ENCODE measurements around the gene SPIN2B. TPM values are rescaled to one million over a fixed set of nuclear protein-coding genes. Genes with fewer than 3 reads are reported as not detected.

The SPIN2B gene
- total RNA-seq, 1 experiment from 2014 or later = 14.0 TPM

DNA sequence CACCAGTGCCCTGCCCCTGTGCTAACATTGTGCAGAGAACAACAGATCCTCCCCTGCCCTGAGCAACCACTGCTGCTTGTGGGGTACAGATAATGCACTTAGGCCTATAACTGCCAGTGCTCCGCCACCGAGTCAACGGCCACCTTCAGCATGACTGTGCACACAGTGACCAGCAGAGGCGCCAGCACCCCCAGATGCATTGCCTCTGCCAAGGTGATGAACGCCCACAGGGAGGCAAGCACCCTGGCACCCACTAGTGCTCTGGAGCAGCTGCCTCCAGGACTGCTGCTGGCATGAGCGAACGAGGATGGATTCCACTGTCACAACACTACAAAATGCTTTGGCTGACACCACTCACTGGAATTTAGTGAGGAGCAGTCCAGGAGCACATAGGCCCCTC, 38.2 kb downstream of the SPIN2B start:
- Mint-ChIP-seq H3K4me3 (ENCODE audit: low read depth, unreplicated experiment) (no peak overlapping the region), H3K27me3 (ENCODE audit: unreplicated experiment) (no peaks in the 10 kb centered on the region), H3K36me3 (ENCODE audit: insufficient read depth, unreplicated experiment) (no peaks in the 10 kb centered on the region), H3K27ac (ENCODE audit: unreplicated experiment) (no peak overlapping the region), H3K4me1 (ENCODE audit: low read depth, unreplicated experiment) (no peaks in the 10 kb centered on the region), H3K9me3 (ENCODE audit: low read depth, unreplicated experiment) (peaks cover 10% of the 10 kb centered on the region)
- TF ChIP-seq, protein P1, sequence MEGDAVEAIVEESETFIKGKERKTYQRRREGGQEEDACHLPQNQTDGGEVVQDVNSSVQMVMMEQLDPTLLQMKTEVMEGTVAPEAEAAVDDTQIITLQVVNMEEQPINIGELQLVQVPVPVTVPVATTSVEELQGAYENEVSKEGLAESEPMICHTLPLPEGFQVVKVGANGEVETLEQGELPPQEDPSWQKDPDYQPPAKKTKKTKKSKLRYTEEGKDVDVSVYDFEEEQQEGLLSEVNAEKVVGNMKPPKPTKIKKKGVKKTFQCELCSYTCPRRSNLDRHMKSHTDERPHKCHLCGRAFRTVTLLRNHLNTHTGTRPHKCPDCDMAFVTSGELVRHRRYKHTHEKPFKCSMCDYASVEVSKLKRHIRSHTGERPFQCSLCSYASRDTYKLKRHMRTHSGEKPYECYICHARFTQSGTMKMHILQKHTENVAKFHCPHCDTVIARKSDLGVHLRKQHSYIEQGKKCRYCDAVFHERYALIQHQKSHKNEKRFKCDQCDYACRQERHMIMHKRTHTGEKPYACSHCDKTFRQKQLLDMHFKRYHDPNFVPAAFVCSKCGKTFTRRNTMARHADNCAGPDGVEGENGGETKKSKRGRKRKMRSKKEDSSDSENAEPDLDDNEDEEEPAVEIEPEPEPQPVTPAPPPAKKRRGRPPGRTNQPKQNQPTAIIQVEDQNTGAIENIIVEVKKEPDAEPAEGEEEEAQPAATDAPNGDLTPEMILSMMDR (IDR thresholded peaks at IDR 0.05; ENCODE audit: unreplicated experiment) = no peak
- BruUV-seq (replicated peaks) = no TSS peak
- CTCF ChIA-PET = no interaction called here
- intact Hi-C loops (cut with micrococcal nuclease; ENCODE audit: unreplicated experiment) = no loop called here
- no peak for DNase-seq

DNA sequence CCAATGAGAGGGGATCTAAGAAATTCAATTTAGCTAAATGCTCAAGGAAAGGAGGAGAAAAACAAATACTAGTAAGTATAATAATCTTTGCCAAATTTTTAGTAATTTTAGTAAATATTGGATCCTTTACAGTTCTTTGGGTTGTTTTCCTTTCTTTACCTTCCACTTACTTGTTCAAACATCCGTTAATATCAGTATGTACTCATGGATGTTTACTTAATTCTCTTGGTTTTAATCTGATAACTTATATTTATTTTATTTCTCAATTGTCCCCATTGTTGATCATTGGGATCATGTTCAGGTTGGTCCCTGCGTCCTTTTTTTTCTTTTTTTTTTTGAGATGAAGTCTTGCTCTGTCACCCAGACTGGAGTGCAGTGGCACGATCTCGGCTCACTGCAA, 46.9 kb downstream of the SPIN2B start:
- no TSS peak for BruUV-seq (replicated peaks)
- Mint-ChIP-seq H3K4me1 (ENCODE audit: low read depth, unreplicated experiment) (no peaks in the 10 kb centered on the region), H3K27me3 (ENCODE audit: unreplicated experiment) (no peaks in the 10 kb centered on the region), H3K36me3 (ENCODE audit: insufficient read depth, unreplicated experiment) (no peaks in the 10 kb centered on the region), H3K27ac (ENCODE audit: unreplicated experiment) (no peak overlapping the region), H3K9me3 (ENCODE audit: low read depth, unreplicated experiment) (peaks cover 6% of the 10 kb centered on the region), H3K4me3 (ENCODE audit: low read depth, unreplicated experiment) (no peak overlapping the region)
- TF ChIP-seq, protein P1 (IDR thresholded peaks at IDR 0.05; ENCODE audit: unreplicated experiment) = no peak
- no peak for DNase-seq
- intact Hi-C loops (cut with micrococcal nuclease; ENCODE audit: unreplicated experiment) = no loop called here
- CTCF ChIA-PET = no interaction called here

DNA sequence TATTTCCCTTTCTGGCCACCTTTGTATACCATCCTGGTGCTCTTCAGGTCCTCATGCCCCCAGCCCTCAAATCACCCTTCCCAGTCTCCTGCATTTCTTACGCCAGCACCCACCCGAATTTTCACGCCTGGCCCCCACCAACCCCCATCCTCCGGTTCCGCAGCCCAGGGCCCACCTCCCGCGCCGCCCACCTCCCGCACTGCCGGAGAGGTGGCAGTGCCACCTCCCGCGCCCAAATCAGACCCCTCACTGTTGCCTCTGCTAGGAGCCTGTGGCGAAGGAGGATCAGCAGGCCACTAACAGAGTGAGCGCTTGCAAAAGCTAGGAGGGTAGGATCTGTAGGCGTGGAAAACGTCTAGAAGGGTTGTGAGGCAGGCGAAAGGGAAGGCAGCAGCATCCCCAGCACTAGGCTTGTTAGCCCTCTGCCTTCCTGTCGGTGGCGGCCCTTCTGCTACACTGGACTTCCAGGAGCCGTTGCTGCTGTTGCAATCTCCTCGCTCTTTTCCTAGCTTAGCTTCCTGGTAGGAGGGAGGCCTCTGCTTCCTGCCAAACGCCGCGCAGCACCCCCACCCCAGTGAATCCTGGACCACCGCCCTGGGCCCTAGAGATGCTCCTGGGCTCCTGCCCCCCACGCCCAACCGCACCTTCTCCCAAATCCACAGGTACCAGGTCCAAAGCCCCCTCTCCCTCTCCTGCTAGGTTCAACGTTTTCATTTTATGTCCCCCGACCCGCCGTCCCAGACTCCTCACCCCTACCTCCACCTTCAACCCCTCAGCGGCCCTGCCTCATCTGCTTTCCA, 51.0 kb downstream of the SPIN2B start:
- TF ChIP-seq, protein P1 (IDR thresholded peaks at IDR 0.05; ENCODE audit: unreplicated experiment) = no peak
- no peaks in the 10 kb centered on the region for H3K36me3 Mint-ChIP-seq (ENCODE audit: insufficient read depth, unreplicated experiment)
- intact Hi-C loops (cut with micrococcal nuclease; ENCODE audit: unreplicated experiment) = no loop called here
- no peak overlapping the region for H3K27ac Mint-ChIP-seq (ENCODE audit: unreplicated experiment)
- DNase-seq = no peak
- CTCF ChIA-PET = no interaction called here
- no peak overlapping the region for H3K4me3 Mint-ChIP-seq (ENCODE audit: low read depth, unreplicated experiment)
- BruUV-seq (replicated peaks) = no TSS peak
- peaks cover 2% of the 10 kb centered on the region for H3K9me3 Mint-ChIP-seq (ENCODE audit: low read depth, unreplicated experiment)
- no peaks in the 10 kb centered on the region for H3K27me3 Mint-ChIP-seq (ENCODE audit: unreplicated experiment)
- H3K4me1 Mint-ChIP-seq (ENCODE audit: low read depth, unreplicated experiment) = no peaks in the 10 kb centered on the region

Other genes with a start within 250 kb of the SPIN2B start
- gene SPIN3, start 126.0 kb downstream of the SPIN2B start, total RNA-seq (2022) = 19.4 and 26.2 TPM in 2 replicates
- 1.6 and 1.7 TPM in 2 replicates for gene SPIN2A, start 15.8 kb upstream of the SPIN2B start, total RNA-seq (2022)
- gene FAAH2, start 165.2 kb upstream of the SPIN2B start, total RNA-seq (2022) = 9.1 and 10.3 TPM in 2 replicates